ENCODE data around the gene AMHR2. TPM values are rescaled to one million over a fixed set of nuclear protein-coding genes. Genes with fewer than 3 reads are reported as not detected.

The AMHR2 gene
- polyA plus RNA-seq, 1 donor from 2014 or later, result not detected

DNA sequence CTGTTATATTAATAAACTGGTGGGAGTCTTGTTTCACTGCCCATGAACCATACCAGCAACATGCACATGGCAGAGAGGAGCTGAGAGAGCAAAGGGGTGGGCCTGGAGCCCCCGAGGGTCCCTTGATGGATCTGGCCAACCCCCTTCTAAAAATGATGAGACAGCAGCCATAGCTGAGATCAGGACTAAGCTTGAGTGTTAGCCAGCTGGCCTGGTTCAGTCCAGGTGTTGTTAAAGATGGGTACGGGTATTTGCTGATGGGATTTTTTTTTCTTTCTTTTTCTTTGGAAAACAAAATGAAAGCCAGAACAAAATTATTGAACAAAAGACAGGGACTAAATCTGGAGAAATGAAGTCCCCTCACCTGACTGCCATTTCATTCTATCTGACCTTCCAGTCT lies 44.2 kb downstream of the AMHR2 start:
- Histone ChIP-seq H3K9me3 (ENCODE audit: low read length) (no peaks in the 10 kb centered on the region), H3K4me2 (ENCODE audit: low read length) (no peak overlapping the region), H3K9ac (ENCODE audit: low read length) (no peak overlapping the region), H3K79me2 (replicated peaks; ENCODE audit: insufficient read depth, low read length) (peaks cover 15% of the 10 kb centered on the region), H3K27me3 (ENCODE audit: insufficient read depth, low read depth, low read length) (no peaks in the 10 kb centered on the region), H3F3A (ENCODE audit: insufficient read depth, low read length, poor library complexity, severe bottlenecking) (no peaks in the 10 kb centered on the region), H3K36me3 (ENCODE audit: insufficient read depth, low read length) (peaks cover 12% of the 10 kb centered on the region), H4K20me1 (ENCODE audit: insufficient read depth) (peaks cover 20% of the 10 kb centered on the region), H3K4me3 (ENCODE audit: low read length) (no peak overlapping the region), H3K27ac (ENCODE audit: low read length) (no peak overlapping the region), H2AFZ (ENCODE audit: low read depth, low read length) (no peak overlapping the region), H3K9me2 (ENCODE audit: insufficient read depth, low read length) (no peaks in the 10 kb centered on the region)
- TF ChIP-seq MXI1 (conservative IDR thresholded peaks at IDR 0.05; ENCODE audit: poor library complexity, severe bottlenecking), result no peak
- TF ChIP-seq, protein P1, sequence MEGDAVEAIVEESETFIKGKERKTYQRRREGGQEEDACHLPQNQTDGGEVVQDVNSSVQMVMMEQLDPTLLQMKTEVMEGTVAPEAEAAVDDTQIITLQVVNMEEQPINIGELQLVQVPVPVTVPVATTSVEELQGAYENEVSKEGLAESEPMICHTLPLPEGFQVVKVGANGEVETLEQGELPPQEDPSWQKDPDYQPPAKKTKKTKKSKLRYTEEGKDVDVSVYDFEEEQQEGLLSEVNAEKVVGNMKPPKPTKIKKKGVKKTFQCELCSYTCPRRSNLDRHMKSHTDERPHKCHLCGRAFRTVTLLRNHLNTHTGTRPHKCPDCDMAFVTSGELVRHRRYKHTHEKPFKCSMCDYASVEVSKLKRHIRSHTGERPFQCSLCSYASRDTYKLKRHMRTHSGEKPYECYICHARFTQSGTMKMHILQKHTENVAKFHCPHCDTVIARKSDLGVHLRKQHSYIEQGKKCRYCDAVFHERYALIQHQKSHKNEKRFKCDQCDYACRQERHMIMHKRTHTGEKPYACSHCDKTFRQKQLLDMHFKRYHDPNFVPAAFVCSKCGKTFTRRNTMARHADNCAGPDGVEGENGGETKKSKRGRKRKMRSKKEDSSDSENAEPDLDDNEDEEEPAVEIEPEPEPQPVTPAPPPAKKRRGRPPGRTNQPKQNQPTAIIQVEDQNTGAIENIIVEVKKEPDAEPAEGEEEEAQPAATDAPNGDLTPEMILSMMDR (IDR thresholded peaks at IDR 0.05; ENCODE audit: poor library complexity, severe bottlenecking), result no peak
- TF ChIP-seq SMC3 (conservative IDR thresholded peaks at IDR 0.05; ENCODE audit: poor library complexity), result no peak
- no peak for TF ChIP-seq RAD21 (conservative IDR thresholded peaks at IDR 0.05)
- TF ChIP-seq, protein P2, sequence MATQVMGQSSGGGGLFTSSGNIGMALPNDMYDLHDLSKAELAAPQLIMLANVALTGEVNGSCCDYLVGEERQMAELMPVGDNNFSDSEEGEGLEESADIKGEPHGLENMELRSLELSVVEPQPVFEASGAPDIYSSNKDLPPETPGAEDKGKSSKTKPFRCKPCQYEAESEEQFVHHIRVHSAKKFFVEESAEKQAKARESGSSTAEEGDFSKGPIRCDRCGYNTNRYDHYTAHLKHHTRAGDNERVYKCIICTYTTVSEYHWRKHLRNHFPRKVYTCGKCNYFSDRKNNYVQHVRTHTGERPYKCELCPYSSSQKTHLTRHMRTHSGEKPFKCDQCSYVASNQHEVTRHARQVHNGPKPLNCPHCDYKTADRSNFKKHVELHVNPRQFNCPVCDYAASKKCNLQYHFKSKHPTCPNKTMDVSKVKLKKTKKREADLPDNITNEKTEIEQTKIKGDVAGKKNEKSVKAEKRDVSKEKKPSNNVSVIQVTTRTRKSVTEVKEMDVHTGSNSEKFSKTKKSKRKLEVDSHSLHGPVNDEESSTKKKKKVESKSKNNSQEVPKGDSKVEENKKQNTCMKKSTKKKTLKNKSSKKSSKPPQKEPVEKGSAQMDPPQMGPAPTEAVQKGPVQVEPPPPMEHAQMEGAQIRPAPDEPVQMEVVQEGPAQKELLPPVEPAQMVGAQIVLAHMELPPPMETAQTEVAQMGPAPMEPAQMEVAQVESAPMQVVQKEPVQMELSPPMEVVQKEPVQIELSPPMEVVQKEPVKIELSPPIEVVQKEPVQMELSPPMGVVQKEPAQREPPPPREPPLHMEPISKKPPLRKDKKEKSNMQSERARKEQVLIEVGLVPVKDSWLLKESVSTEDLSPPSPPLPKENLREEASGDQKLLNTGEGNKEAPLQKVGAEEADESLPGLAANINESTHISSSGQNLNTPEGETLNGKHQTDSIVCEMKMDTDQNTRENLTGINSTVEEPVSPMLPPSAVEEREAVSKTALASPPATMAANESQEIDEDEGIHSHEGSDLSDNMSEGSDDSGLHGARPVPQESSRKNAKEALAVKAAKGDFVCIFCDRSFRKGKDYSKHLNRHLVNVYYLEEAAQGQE (IDR thresholded peaks at IDR 0.05; ENCODE audit: borderline replicate concordance), result no peak
- TF ChIP-seq EZH2 (IDR thresholded peaks at IDR 0.05; ENCODE audit: borderline replicate concordance, insufficient read depth, low read length, poor library complexity, severe bottlenecking), result no peak

DNA sequence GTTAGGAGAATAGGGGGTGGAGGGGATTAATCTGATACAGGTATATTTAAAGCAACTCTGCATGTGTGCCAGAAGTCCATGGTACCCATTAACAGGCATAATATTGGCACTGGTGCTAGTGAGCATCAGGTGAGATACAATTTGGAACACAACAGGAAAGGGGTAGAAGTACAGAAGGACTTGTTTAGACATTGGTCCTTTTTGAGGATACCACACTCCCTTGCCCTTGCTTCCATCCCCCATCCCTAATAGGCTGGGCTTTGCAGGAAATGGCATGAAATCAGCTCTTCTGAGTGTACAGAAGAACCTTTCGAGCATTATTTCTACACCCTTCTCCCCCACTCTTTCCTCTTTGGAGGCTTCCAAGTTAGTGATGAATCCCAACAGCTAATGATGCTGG lies 44.6 kb downstream of the AMHR2 start:
- H3K4me3 ChIP-seq (ENCODE audit: low read length), result no peak overlapping the region
- no peaks in the 10 kb centered on the region for H3K27me3 ChIP-seq (ENCODE audit: insufficient read depth, low read depth, low read length)
- H3K9ac ChIP-seq (ENCODE audit: low read length), result no peak overlapping the region
- no peaks in the 10 kb centered on the region for H3F3A ChIP-seq (ENCODE audit: insufficient read depth, low read length, poor library complexity, severe bottlenecking)
- H3K9me2 ChIP-seq (ENCODE audit: insufficient read depth, low read length), result no peaks in the 10 kb centered on the region
- H3K27ac ChIP-seq (ENCODE audit: low read length), result no peak overlapping the region
- H4K20me1 ChIP-seq (ENCODE audit: insufficient read depth), result peaks cover 20% of the 10 kb centered on the region
- no peak overlapping the region for H2AFZ ChIP-seq (ENCODE audit: low read depth, low read length)
- no peak overlapping the region for H3K4me2 ChIP-seq (ENCODE audit: low read length)
- no peaks in the 10 kb centered on the region for H3K9me3 ChIP-seq (ENCODE audit: low read length)
- TF ChIP-seq EZH2 (IDR thresholded peaks at IDR 0.05; ENCODE audit: borderline replicate concordance, insufficient read depth, low read length, poor library complexity, severe bottlenecking) (no peak), SMC3 (conservative IDR thresholded peaks at IDR 0.05; ENCODE audit: poor library complexity) (no peak), MXI1 (conservative IDR thresholded peaks at IDR 0.05; ENCODE audit: poor library complexity, severe bottlenecking) (no peak), POLR2AphosphoS5 (IDR thresholded peaks at IDR 0.05) (no peak), RAD21 (conservative IDR thresholded peaks at IDR 0.05) (no peak), EP300 (conservative IDR thresholded peaks at IDR 0.05; ENCODE audit: poor library complexity, severe bottlenecking) (no peak)
- TF ChIP-seq, protein P1 (IDR thresholded peaks at IDR 0.05; ENCODE audit: poor library complexity, severe bottlenecking), result no peak
- H3K36me3 ChIP-seq (ENCODE audit: insufficient read depth, low read length), result peaks cover 8% of the 10 kb centered on the region
- H3K79me2 ChIP-seq (replicated peaks; ENCODE audit: insufficient read depth, low read length), result peaks cover 15% of the 10 kb centered on the region

Measured in neural cell (in vitro differentiated cells).